KBM-7 (cell line): ENCODE data around the gene HSD11B1.

ENCODE experiments used
- DNase-seq: peaks from one replicate; pipeline ENCODE4 v3.0.0-alpha.2; 2015
- in situ Hi-C: fragments of 300-500 bp; cut with MboI; formaldehyde crosslinking; loops from 2 replicates; pipeline ENCODE4 v1.14.3; 2020; ENCODE audit warnings: low sequenced_read_pairs, low pct_unique_long_range_greater_than_20kb, mixed read lengths

HSD11B1 gene

DNA sequence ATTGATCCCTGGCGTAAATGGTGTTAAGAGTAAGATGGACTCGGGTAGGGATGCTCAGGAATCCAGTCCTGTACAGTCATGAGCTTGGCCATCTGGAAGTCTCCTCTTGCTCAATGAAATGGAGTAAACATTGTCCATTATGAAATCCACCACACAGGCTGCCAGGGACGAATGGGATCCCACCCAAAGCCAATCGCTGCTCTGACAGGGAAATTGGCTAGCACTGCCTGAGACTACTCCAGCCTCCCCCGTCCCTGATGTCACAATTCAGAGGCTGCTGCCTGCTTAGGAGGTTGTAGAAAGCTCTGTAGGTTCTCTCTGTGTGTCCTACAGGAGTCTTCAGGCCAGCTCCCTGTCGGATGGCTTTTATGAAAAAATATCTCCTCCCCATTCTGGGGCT lies at the start of gene HSD11B1:
Gene HSD11B1, plus strand, starts transcription at position 263 of the 400 bp plus-strand sequence. Its CDS starts 97 bp downstream, at position 360.
- DNase-seq: no peak
- in situ Hi-C loops: no loop called here

DNA sequence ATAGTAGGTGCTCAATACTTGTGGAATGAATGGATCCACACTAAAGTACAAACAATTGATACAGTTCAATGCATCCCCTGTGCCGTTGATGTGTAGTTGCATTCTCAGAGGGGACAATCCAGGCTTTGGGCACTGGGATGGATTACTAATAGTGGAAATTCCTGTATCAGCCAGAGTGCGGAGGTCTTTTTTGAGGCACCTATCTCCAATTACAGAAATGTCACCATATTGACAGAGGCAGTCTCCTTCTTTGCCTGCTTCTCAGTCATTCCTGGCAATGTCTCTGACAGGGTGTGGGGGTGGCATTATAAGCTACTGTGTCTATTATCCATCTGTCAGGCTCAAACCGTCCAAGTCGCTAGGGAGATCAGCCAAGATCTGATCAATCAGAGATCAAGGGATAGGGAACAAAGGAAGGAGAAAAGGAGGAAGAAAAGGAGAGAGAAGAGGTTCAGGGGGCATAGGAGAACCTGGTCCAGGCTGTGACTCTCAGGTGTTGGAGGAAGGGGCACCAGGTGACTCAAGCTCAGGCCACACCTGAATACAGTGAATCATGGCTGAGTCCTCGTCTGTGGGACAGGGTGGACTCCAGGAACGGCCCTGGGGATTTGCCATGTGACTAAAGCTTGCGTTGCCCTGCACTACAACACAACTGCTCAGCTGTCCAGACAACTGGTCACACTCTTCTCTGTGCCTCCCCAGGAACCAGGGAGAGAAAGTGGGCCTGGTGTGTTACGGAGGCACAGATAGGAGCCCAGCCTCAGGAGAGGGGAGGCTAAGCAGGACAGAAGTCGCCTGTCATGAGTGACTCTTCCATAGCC lies 49.0 kb upstream of the HSD11B1 start:
- in situ Hi-C loops: no loop called here

DNA sequence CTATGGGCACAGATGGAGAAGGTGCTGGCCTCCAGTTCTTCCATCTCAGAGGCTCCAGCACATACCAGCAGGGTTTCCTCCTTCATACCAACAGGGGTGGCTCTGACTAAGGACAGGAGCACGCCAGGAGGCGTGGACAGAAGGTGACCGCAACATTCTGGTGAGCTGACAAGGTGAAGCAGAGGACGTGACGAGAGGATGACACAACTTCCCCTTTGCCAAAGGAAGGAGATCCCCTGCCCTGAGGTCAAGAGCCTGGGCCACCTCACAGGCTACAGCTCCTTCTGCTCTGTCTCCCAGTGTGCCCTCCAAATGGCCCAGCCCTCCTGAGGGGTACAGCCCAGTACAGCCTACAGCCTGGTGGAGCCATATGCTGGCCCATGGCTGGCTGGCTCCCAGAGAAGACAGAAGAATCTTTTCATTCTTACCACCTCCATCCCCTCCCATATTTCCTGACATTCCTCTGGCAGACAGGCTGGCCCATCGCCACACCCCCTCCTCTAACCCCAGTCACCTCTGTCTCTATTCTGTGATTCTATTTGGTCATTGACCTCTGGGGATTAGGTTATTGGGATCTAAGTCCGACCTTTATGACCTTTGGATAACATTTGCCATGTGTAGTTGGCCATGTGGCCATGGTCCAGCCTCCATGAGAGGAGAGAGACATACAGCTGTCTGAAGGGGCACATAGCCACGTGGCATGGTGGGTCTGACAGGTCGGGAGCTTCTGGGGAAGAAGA lies 47.3 kb upstream of the HSD11B1 start:
- DNase-seq: peak; percentile 29
- in situ Hi-C loops: no loop called here

More for the DNA sequence above, 49.0 kb upstream of the HSD11B1 start:
- DNase-seq: no peak

DNA sequence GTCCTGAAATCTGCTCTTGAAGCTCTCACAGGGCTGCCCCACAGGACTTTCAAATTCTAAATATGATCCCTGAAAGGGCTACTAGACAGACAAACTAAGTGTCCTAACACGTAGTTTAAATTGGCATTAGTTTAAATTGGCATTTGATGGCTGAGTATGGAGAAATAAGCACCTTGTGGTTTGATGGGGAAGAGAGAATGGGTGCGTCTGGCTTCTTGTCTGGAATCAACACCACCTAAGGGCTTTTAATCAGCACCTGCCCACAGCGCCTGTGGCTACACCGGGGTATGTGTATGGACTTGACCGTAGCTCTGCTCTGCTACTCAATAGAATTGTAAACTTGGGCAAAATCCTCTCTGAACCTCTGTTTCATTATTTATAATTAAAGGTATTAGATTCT lies 46.7 kb upstream of the HSD11B1 start:
- in situ Hi-C loops: no loop called here
- no peak for DNase-seq

DNA sequence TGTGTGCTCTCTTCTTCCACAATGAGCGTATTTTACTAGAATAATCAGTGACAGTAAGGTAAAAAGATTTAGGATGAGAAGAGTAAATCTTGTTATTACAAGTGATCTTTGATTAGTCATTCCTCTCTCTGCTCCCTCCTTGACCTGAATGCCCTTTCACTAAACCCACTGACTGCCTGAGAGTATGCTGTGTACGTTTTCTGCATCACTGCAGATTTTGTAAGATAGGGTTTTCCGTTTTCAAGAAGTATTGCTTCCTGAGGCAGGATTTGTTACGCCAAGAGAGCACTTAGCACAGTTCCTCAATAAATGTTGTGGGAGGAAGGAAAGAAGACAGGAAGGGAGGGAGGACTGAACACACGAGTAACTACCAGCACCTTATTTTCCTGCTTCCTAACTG lies 44.7 kb upstream of the HSD11B1 start:
- peak; percentile 80 for DNase-seq
- in situ Hi-C loops: no loop called here

DNA sequence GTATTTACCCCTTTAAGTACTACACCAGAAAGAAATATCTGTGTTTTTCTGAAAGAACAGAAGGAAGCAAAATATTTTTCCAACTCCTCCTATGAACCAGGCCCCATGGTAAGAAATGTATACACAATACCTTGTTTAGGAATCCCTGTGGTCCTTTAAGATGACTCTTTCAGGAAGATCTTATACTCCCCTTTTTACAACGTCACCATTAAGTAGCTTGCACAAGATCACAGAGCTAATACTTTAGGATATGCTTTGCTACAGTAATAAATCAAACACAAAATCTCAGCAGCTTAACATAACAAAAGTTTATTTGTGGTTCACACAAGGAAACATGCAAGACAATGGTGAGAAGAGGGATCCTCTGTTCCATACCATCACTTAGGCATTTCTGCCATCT lies 43.6 kb upstream of the HSD11B1 start:
- in situ Hi-C loops: no loop called here

DNA sequence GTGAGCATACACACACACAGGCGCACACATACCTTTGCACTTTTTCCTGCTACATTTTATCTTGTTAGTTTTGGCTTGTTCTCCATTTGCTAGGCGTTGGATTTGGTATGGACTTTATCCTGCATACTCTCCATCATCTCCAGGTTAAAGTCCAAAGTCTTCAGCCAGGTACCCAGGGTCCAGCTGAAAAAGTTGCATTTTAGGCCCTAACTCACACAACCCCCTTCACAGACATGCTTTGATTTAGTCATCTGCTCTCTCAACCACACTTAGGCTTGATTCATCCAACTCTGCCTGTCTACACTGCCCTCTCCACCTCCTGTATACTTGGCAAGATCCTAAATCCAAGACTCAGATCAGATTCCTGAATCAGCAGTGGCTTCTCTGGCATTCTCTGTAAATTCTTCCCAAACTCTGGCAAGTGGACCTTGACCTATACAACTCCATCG lies 41.7 kb upstream of the HSD11B1 start:
- in situ Hi-C loops: no loop called here

More for the DNA sequence above, 43.6 kb upstream of the HSD11B1 start:
- no peak for DNase-seq

DNA sequence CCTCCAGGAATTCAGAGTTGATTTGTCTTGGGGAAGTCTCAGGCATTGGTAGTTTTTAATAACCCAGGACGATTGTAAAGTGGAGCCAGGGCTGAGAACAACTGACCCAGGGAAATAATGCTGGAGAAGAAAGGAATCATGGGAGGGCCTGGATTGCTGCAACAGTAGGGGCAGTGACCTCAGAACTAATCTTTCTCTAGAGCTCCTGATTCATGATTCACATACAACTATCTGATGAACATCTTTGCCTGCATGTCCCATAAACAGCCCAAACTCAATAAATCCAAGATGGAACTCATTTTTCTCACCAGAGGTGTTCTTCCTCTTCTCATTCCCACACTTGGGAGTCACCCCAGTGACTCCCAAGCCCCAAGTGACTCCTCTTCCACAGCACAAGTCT lies 37.5 kb upstream of the HSD11B1 start:
- in situ Hi-C loops: no loop called here

More for the DNA sequence above, 41.7 kb upstream of the HSD11B1 start:
- DNase-seq: no peak

DNA sequence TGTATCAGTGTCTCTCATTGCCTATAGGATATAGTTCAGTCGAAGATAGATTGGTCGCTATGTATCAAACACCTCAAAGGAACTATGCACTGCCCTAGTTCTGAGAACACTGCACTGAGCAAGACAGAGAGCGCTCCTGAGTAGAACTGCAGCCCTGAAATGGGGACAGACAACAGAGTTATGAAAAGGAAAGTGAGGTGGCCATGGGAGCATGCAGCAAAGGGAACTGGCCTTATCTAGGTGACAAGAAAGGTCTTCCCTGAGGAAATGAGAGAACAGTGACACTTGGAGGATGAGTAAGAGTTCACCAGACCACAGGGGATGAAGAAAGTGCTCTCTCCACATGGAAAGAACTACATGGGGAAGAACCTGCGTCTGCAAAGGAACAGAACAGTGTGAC lies 36.9 kb upstream of the HSD11B1 start:
- in situ Hi-C loops: no loop called here
- DNase-seq: no peak

More for the DNA sequence above, 37.5 kb upstream of the HSD11B1 start:
- DNase-seq: no peak

DNA sequence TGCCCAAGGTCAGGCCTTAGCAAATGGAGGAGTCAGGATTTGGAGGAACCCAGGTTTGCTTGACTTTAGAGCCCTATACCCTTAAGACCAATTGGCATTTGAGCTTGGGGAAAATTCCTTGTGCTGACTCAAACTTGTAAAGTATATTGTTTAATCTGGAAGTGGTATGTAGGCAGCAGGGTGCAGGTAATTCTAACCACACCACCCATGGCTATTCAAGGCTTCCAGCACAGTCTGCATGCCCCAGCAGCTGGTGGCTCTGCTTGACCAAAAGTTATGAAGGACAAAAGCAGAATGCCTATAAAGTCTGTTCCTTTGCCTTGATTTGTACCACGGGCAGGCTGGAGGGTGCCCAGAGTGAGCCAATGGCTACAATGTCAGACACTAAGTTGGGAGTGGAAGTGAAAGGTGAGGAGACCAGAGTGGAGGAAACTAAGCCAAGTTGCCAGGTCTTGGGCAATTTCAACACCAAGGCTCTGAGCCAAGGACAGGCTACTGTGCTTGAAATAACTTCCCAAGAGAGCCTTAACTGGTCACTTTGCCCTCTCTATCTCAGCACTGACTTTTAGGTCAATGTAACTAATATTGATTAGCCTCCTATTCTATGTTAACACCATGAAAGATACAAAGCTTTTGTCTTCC lies 34.1 kb upstream of the HSD11B1 start:
- in situ Hi-C loops: no loop called here
- DNase-seq: no peak

DNA sequence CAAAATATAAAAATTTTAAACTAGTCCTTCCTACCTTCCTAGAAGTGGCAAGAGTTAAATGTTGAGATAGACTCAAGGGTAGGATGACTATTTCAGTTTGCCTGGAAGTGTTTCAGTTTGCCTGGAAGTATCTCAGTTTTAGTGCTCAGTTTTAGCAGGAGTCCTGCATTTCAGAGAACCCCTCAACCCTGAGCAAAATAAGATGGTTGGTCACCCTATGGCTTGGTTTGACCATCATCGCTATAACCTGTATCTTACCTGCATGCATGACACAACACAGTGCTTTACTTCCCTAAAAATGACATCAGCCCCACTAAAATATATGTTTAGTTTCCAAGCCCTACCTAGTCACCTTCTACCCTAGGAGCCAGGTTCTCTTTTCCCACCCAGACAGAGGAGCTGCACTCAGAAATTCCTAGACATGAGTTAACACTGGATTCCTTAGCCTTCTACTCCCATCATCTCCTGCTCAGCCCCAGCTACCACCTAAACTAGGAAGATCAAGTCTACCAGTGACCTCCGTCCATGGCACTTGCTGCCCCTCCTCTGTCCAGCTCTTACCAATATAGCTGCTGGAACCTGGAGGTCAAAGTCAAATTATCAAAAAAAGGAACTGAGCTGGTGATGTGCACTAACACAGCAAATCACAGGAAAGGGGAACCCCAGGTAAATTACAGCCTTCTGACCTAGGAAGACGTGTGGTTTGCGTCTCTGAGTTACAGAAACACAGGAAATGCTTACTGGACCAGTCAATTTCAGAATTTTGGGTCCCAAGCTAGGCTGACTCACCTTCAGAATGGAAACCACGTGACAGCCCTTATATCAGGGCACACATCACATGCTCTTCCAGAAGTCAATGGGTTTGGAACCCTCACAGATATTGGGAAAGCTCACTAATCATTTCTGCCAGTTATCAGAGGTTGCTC lies 31.7 kb upstream of the HSD11B1 start:
- in situ Hi-C loops: no loop called here
- no peak for DNase-seq

DNA sequence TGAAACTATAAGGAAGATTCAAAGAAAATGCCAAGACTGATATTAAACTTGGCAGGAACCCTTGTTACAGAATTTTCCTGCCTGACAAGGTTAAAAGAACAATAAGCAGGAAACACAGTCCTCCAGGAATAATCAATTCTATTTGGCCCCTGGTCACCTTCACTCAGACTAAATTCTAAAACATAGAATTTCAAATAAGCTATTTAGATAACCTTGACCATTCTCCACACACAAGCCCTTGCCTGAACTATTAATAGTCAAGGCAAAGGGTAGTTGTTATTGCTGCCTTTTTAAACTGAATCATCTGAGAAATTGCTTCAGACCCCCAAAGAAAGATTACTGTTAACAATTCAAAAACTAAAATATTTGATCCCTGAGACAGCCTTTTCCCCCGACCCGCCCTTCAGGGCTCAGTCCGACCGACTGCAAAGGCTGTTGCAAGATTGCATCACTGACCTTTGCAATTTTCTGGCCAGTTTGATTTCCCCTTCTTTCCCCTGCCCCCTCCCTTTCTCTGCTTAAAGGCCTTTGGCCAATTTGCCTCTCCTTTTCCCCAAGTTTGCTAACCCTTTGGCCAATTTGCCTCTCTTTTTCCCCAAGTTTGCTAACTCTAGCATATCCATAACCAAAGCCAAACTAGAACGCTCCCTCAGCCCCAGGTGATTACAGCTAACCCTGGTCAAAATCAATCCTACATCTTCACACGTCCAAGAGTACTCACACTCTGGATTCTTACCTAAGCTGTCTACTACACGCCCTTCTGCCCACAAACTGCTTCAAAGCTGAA lies 30.8 kb upstream of the HSD11B1 start:
- in situ Hi-C loops: no loop called here
- no peak for DNase-seq

DNA sequence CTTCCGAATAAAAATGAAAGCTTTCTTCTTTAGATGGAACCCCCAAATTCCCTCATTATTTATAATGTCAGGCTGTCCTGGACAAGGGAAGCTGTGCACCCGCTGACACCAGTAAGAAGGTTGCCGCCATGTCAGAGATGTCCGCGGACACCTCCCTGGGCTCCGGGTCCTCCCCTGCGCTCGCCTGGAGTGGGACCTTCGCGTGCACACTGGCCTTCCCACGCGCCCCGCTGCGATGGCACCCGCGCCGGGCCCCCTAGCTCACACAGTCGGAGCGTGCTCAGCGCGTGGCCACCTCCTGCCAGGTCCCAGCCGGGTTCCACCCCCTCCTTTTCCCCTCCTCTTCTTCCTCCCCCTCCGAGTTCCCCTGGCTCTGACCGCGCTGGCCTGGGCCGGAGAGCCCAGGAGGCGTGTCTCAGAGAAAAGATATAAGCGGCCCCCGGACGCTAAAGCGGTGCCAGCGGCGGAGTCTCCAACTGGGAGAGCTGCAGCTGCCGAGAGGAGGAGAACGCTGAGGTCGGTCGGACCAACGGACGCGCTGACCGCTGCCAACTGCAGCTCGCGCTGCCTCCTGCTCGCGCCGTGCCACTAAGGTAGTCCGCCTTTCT lies 29.6 kb upstream of the HSD11B1 start, which contains the start of gene G0S2:
Gene G0S2, plus strand, starts transcription at position 456 of the 608 bp plus-strand sequence. CDS start 273 bp downstream, outside the sequence.
- DNase-seq: no peak
- in situ Hi-C loops: loop anchor here (25.0 kb wide), 1 partner anchor 88 kb away; the partner anchor contains the start of gene CAMK1G

DNA sequence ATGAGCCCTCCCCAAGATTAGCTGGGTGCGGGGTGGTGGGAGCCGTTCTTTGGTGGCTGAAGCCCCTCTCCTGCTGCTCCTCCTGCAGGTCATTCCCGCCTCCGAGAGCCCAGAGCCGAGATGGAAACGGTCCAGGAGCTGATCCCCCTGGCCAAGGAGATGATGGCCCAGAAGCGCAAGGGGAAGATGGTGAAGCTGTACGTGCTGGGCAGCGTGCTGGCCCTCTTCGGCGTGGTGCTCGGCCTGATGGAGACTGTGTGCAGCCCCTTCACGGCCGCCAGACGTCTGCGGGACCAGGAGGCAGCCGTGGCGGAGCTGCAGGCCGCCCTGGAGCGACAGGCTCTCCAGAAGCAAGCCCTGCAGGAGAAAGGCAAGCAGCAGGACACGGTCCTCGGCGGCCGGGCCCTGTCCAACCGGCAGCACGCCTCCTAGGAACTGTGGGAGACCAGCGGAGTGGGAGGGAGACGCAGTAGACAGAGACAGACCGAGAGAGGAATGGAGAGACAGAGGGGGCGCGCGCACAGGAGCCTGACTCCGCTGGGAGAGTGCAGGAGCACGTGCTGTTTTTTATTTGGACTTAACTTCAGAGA lies 29.0 kb upstream of the HSD11B1 start:
- DNase-seq: no peak
- in situ Hi-C loops: loop anchor here (25.0 kb wide), 1 partner anchor 88 kb away; the partner anchor contains the start of gene CAMK1G

DNA sequence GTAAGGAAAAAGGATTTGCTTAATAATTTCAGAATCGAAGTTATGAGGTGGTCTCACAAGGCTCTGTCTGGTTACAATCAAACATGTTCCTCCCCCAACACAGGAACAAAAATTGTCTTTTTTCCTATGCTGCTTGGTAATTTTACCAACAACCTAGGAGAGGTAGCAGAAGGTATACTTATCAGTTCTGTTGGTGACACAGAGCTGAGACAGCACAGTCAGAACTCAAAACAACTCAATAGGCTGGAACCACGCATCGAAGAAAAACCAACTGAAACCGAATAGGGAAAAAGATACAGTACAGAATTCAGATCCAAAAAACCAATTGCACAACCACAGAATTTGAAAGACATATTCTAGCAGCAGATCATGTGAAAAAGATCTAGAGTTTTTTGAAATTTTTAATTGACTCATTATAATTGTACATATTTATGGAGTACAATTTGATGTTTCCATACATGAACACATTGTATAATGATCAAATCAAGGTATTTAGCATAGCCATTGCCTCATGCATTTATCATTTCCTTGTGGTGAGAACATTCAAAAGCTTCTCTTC lies 25.6 kb upstream of the HSD11B1 start:
- DNase-seq: no peak
- in situ Hi-C loops: loop anchor here (25.0 kb wide), 1 partner anchor 92 kb away; the partner anchor contains the start of gene CAMK1G

DNA sequence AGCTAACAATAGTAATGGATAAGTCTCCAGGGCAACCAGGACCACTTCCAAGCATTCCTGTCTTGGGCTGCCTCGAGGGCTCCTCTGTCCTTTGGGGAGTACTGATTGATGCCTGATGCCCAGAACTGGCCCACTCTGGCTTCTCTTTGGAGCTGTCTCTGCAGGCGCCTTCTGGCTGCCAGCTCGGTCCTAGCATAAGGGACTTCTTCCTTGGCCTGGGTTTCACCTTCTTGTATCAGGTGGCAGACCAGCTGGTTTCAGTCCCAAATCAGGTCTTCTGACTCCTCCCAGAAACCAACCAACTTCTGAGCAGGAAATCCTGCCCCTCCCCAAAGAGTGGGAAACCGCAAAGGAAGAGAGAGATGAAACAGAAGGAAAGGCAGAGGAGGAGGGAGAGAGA lies 18.8 kb upstream of the HSD11B1 start:
- no peak for DNase-seq
- in situ Hi-C loops: loop anchor here (25.0 kb wide), 1 partner anchor 99 kb away; the partner anchor contains the start of gene CAMK1G
